ENCODE results near the gene COL20A1. TPM values are rescaled to one million over a fixed set of nuclear protein-coding genes. Genes with fewer than 3 reads are reported as not detected.
"Not testable (repeated sequence)": the region's sequence is repeated elsewhere in the genome, so short reads cannot be mapped to it uniquely, and the experiment has no call there.

Gene COL20A1
- total and polyA plus RNA-seq, 3 donors from 2014 or later: 14.4 to 17.2 (median 17.1) TPM

DNA sequence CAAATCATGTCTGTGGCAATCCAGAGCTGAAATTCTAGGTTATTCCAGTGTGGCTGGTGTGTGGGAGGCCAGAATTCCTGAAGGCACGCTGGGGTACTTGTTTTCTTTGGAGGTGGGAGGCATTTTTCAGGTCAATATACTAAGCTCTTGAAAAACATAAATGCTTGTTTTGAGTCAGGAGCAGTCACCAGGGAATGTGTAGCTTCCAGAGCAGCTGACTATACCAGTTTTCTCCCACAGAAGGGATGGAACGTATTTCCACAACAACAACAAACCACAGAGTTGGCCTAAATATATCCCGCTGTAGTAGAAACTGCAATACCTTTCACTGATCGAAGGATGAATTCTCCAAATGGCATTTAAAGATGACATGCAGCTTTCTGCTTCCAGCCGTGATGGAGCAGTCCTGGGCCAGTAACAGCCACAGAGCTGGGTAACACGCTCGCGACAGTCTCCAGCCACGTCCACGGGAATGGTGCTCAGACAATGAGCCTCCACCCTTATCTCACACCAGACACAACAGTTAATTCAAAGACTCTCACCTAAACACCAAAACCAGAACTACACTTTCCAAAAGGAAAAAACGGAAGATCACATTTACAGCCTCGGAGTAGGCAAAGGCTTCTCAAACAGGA, 44.9 kb downstream of the COL20A1 start:
- no peak for DNase-seq
- TF ChIP-seq CTCF (IDR thresholded peaks at IDR 0.05) (no peak), POLR2A (IDR thresholded peaks at IDR 0.05) (no peak)
- peaks cover 4% of the 10 kb centered on the region for H3K4me1 ChIP-seq
- H3K36me3 ChIP-seq (ENCODE audit: low read depth, missing control alignments): no peaks in the 10 kb centered on the region
- no peaks in the 10 kb centered on the region for H3K9me3 ChIP-seq
- WGBS, 2 donors: 72 to 75% methylated on average over 12 of the region's 12 CpGs
- H3K27ac ChIP-seq: no peak overlapping the region
- intact Hi-C loops (cut with DNase I; ENCODE audit: low total_unique reads): no loop called here
- H3K4me3 ChIP-seq: no peak overlapping the region
- H3K27me3 ChIP-seq: no peaks in the 10 kb centered on the region

DNA sequence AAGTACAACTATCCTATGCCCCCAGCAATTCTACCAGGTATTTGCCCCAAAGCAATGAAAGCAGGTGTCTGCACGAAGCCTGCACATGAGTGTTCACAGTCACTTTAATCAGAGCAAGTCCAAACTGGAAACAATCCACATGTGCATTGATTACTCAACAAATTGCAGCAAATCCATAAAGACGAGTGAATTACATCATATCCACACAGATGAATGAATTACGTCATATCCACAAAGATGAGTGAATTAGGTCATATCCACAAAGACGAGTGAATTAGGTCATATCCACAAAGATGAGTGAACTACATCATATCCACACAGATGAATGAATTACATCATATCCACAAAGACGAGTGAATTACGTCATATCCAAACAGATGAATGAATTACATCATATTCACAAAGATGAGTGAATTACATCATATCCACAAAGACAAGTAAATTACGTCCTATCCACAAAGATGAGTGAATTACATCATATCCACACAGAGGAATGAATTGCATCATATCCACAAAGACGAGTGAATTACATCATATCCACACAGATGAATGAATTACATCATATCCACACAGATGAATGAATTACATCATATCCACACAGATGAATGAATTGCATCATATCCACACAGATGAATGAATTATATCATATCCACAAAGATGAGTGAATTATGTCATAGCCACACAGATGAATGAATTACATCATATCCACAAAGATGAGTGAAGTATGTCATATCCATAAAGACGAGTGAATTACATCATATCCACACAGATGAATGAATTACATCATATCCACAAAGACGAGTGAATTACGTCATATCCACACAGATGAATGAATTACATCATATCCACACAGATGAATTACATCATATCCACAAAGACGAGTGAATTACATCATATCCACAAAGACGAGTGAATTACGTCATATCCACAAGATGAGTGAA, 46.4 kb downstream of the COL20A1 start:
- 81 to 85% methylated on average over 14 of the region's 14 CpGs for WGBS, 2 donors
- H3K36me3 ChIP-seq (ENCODE audit: low read depth, missing control alignments); H3K27ac ChIP-seq: not testable (repeated sequence)

GRCh38 chr20:63340158-63340688, 47.2 kb downstream of the COL20A1 start:
- WGBS, 2 donors: 89 to 91% methylated on average over 10 of the region's 10 CpGs
- H3K4me3 ChIP-seq, H3K27me3 ChIP-seq: not testable (repeated sequence)

More for the DNA sequence above, 46.4 kb downstream of the COL20A1 start:
- H3K9me3 ChIP-seq; H3K4me3 ChIP-seq; H3K27me3 ChIP-seq; H3K4me1 ChIP-seq; intact Hi-C loops (cut with DNase I; ENCODE audit: low total_unique reads); DNase-seq: not testable (repeated sequence)

DNA sequence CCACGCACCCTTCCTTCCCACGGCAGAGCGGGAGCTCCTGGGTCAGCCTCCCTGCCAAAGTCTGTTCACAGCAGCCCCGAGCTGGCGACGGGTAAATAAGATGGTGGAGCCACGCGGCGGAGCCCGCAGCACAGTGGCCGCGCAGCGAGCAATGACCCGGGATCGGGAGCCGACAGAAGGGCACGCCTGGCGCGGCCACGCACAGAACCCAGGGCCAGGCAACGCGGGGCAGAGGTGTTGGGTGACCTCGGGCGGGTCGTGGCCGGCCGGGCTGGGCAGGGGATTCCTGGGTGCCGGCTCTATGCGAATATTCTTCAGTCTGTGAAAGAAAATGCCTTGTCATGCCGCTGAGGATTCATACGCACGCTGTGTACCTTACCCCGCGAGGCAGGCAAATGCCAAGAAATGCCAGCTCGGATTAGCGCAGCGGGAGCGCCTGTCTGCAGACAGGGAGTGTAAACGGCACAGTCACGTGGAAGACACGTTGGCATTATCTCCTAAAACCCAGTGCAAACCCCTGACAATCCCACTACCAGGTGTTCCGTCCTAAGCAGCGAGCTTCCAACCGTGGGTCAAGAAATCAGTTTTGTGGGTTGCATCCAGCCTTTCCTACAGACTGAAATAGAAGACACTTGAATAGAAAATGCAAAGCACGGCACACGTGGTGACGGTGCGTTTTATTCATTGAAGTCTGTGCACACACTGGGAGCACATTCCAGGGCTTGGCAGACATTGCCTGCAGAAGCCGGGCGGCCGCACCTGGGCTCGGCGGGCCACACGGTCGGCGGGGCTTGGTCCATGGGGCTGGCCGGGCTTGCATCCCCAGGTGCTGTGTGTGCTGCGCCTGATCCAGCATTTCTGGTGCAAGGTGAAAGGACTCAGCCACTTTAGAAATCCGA, 49.8 kb downstream of the COL20A1 start:
- Histone ChIP-seq H3K4me1 (peaks cover 24% of the 10 kb centered on the region), H3K4me3 (no peak overlapping the region), H3K9me3 (no peaks in the 10 kb centered on the region), H3K27ac (no peak overlapping the region), H3K36me3 (ENCODE audit: low read depth, missing control alignments) (no peaks in the 10 kb centered on the region), H3K27me3 (no peaks in the 10 kb centered on the region)
- TF ChIP-seq POLR2A (IDR thresholded peaks at IDR 0.05) (no peak), CTCF (IDR thresholded peaks at IDR 0.05) (no peak)
- intact Hi-C loops (cut with DNase I; ENCODE audit: low total_unique reads): no loop called here
- WGBS, 2 donors: 93 to 94% methylated on average over 39 to 59 of the region's 59 CpGs
- DNase-seq: no peak

More at GRCh38 chr20:63340158-63340688, 47.2 kb downstream of the COL20A1 start:
- H3K9me3 ChIP-seq; H3K27ac ChIP-seq; DNase-seq; intact Hi-C loops (cut with DNase I; ENCODE audit: low total_unique reads); H3K36me3 ChIP-seq (ENCODE audit: low read depth, missing control alignments): not testable (repeated sequence)
- H3K4me1 ChIP-seq: peaks cover 14% of the 10 kb centered on the region

DNA sequence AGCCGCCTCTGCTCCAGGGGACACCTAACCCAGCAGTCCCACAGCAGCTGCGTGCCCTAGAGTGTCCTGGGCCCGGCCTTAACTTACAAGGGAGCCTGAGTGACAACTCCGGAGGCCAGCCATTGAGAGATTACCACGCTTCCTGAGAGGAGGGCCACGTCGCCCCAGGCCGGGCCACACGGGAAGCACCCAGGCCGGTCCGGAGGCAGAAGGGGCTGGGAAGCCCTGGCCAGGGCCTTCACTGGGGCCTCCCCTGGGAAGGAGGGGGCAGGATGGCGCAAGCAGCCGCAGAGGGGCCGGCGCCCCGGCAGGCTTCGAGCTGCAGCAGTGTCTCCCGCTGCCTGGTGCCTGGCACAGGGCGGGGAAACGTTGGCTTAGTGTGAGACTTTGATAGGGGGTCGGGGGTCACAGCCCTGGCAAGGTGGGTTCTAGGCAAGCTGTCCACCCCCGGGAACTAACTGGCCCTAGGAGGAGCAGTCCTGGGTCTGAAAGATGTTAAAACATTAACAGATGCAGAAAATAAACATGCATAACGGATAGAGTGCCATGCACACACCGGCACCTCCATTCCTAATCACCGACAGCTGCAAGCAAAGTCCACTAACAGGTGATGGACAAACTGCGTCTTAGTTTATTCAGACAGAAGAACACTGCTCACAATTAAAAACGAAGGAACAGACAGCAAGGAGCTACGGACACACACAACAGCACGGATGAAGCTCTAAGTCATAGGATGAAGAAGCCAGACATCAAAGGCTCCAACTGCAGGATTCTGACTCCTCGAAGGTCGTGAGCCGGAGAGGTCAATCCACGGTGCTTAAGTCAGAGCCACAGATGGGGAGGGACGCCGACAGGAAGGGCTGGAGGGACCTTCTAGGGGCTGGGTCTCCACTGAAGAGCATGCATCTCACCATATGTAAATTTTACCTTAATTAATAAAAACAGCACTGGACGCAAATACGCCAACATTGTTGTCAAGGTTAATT, 50.8 kb downstream of the COL20A1 start:
- H3K36me3 ChIP-seq (ENCODE audit: low read depth, missing control alignments): no peaks in the 10 kb centered on the region
- peaks cover 24% of the 10 kb centered on the region for H3K4me1 ChIP-seq
- intact Hi-C loops (cut with DNase I; ENCODE audit: low total_unique reads): no loop called here
- no peak for DNase-seq
- no peaks in the 10 kb centered on the region for H3K9me3 ChIP-seq
- no peak for TF ChIP-seq POLR2A (IDR thresholded peaks at IDR 0.05)
- H3K27me3 ChIP-seq: no peaks in the 10 kb centered on the region
- WGBS, 2 donors: 74 to 82% methylated on average over 30 to 35 of the region's 37 CpGs
- no peak overlapping the region for H3K27ac ChIP-seq
- no peak overlapping the region for H3K4me3 ChIP-seq

Measured in testis (tissue), 3 donors.